ENCODE measurements around the gene NAA10.

NAA10 gene

DNA sequence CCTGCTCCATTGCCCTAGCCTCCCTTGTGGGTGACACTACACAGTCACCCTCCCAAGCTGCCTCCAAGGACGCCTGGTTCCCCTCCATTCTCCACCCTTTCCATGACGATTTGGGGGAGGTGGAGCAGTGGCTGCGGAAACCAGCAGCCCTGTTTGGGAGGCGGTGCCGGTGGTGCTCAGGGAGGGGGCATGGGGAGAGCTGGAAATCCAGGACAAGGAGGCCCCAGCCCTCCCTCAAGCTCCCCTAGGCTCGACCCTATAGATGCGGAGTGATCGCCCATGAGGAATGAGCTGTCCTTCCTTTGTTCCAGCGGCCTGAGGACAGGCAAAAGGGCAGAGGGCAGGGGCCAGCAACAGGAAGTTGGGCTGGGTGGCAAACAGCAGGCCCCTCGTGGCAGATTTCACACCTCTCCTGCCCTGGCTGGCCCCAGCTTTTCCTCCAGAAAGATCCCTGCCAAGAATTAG is 13.2 kb upstream of the NAA10 start:
- DNase-seq (ENCODE audit: low spot score) = no peak

DNA sequence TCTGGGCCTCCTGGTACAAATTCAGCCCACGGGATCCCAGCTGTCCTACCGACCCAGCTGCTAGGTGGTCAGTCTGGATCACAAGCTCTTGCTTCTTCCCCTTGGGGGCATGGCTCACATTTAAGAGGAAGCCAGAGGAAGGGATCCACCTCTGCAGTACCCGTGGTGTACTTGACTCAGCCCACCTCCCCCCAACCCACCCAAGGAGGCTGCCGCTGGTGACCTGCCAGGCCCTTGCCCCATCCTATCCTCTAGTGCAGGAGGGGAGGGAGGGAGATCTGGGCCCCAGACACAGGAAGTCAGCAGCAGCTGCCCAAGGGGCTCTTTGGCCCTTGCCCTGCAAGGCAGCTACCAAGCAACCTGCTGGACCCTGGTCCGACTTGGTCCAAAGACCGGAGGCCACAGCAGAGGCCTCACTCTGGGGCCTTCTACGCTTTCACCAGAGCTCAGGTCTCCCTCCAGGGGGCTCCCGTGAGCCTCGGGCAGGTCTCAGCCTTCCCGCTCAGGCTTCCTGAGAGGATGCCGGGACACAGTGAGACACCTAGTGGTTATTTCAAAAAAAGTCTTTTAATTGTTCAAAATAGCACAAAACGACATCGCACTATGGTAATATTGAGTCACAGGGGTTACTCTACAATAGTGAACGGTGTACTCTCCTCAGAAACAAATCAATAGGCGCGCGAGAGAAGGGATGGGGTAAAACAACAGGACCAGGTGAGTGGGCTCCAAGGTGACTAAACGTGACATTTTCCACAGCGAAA is 12.4 kb upstream of the NAA10 start:
- peak; percentile 45 for DNase-seq (ENCODE audit: low spot score)

DNA sequence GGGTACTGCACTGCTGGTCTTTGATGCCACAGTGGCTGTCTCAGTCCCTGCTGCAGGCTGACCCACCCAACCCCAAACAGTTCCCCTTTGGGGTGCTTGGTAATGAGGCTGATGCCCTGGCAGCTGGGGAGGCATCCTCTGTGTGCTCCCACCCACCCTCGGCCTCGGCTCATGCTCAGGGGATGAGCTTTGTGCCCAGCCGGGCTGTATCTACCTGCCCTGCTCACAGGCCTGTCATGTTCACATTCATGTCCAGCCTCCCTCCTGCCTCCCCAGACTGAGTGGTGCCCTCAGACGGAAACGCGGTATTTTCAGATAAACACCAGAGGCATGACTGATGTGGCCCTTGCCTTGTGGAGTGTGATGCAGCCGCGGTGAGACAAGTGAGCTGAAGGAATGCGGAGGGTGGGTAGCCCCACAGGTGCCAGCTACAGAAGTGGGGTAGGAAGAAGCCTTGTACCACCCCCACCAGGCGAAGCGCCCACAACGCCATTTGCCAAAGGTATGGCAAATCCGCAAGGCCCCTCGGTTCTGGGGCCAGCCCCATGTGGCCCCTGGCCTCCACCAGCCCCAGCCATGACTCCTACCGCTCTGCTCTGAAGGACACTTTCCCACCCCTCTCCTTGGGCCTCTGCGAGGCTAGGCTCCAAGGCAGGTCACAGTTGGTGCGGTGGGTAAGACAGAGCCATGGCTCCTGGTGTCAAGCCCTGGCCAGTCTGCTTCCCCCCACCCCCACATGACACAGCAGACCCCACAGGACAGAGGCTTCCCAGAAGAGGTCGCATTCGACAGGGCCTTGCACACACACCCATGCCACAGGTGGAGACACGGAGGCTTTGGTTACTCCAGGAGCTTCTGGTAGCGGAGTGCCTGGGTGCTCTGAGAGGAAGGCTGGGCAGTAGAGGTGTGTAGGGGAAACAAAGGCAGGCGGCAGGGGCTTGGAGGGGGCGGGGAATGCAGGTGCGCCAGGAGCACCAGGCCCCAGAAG is 11.4 kb upstream of the NAA10 start:
- no peak for DNase-seq (ENCODE audit: low spot score)

DNA sequence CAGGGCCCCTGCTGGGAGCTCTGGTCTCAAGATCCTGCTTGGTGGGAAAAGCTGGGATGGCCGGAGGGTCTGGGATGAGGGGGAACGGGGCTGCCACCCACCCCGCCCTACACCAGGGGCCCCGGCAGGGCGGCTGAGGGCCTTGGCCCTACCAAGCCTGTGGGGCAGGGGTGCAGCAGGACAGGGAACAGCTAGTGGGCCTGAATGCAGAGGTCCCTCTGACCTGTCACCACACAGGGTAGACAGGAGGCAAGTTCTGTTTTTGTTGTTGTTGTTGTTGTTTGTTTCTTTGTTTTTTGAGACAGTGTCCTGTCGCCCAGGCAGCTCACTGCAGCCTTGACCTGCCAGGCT is 9.9 kb upstream of the NAA10 start:
- no peak for DNase-seq (ENCODE audit: low spot score)

DNA sequence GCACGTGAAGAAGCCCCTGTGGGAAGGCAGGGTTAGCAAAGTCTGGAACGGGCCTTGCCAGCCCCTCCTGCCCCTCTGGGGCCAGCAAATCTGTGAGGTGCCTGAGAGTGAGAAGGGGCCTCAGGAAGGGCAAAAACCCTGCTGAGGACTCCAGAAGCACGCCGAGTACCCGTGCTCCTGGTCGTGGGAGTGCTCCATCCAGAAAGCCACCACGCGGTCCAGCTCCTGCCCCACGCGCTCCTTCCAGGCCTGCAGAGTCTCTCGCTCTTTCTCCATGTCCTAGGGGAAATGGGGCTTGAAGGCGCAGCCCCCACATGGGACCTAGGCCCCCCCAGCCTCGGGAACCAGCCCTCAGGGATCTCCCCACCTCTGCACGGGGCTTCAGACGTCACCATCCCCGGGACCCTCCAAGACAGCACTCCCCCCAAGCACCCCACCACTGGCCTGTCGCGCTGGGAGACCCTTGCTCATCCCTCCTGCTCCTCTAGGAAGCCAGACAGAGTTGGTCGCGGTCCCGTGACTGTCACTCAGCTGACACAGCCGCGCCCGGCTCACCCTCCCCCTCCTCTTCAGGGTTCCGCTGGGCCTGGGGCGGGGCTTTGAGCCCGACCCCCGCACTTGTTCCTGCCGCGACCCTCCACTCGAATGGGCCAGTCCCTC is 9.4 kb upstream of the NAA10 start, which contains the start of gene RENBP:
Gene RENBP, minus strand, starts transcription at position 504 of the 660 bp plus-strand sequence. Its CDS starts 33 bp downstream, at position 471.
- DNase-seq (ENCODE audit: low spot score) = peak; percentile 39

DNA sequence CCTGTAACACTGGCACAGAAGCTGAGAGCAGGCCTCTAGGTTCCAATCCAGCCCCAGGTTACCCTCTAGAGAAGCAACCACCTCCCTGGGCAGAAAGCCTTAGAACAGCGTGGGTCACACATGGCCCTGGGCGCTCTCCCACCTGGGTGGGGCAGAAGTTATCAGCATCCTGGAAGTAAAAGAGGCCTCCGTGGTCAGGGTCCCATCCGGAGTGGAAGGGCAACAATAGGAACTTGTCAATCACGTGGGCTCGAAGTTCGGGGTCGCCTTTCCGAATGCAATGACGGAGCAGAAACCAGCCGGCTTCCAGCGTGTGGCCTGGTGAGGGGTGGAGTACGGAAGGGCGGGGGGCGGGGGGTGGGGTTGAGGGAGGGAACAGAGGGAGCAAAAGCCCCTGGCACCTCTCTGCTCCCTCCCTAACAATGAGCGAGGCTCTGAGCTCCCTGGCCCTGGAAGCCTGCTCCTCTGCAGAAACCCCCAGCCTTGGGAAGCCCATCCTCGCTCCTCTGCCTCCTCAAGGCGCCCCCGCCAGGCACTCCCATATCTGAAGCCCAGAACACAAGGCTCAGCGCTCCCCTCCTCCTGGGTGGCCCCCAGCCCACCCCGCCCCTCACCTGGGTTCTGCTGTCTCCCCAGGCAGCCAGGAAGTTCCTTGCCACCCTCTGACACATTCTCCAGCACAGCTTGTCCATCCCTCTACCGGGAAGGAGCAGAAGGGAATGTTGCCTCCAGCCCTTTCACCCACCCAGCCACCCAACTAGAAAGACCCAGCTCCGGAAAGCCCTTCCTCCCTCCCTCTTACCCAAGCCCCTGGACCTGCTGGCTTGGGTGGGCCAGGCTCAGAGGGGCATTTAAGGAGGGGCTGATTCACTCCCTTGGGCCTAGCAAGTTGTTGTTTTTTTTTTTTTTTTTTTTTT is 6.8 kb upstream of the NAA10 start:
- peak; percentile 22 for DNase-seq (ENCODE audit: low spot score)

DNA sequence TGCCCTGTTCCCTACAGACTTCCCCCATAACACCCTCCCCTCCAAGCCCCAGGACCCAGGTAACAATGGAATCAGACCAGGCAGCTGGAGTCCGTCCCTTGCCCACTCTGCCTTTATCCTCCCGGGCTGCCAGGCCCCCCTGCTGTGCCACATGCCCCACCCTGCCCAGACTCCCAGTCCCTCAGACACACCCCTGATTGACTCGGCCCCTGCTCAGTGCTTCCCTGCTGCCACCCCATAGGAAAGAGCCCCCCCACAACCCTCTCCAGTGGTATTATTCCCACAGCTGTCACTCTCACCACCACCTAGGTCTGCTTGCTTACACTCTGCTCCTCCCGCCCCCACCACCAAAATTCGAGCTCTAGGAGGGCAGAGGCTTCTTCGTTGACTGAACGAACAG is 4.7 kb upstream of the NAA10 start:
- no peak for DNase-seq (ENCODE audit: low spot score)

DNA sequence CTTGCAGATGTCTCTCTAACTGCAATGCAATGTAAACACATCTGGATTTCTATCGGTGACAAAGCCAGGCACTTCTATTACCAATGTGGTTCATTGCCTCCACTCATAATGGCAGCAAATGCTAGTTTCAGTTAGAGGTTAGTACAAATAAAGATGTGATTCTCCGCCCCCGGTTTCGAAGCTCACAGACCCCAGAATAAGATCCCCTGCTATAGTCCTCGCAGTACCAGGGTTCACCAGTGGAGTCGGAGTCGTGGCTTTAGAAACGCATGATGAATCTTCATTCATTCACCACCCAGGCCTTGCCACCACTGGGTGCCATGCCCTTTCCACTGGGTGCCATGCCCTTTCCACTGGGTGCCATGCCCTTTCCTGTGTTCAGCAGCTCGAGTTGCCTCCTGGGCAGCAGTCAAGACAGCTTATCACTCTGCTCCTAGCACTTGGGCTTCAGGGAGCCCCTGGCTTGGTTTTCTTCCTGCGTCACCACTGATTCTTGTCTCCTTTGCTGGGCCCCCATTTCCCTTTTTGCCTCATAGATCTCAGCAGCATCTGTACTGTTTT is 3.5 kb upstream of the NAA10 start:
- DNase-seq (ENCODE audit: low spot score) = no peak

DNA sequence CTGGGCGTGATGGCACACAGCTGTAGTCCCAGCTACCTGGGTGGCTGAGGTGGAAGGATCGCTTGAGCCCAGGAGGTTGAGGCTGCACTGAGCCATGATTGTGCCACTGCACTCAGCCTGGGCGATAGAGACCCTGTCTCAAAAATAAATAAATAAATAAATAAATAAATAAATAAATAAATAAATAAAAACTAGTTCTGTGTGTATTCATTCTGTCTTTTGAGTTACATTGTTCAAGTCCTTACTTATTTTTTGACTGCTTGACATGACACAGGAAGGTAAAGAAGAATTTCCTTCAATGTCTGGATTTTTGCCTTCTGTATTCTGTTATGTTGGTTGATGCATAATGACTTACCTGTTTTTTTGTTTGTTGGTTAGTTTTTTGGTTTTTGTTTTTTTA is 2.2 kb upstream of the NAA10 start:
- DNase-seq (ENCODE audit: low spot score) = no peak

DNA sequence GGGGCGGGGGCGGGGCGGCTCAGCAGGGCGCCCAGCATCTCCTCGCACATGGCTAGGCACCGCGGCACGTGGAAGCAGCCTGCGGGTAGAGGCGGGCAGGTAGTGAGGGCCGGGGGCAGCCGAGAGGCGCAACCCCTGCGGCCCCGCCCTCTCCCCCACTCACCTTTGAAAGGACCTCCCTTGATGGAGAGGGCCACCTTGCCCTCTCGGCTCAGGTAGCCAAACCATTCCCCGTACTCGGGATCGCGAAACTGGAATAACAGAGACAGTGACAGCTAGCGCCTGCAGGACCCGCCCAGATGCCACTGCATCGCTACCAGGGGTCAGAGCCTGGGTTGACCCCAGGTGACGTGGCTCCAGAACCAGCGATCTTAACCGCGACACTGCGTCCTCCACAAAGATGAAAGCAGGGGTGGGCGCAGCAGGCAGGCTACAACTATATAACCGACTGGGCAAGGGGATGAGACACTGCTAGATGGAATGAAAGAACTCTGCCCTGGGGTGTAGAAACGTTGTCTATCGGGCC is 552 bp upstream of the NAA10 start:
- no peak for DNase-seq (ENCODE audit: low spot score)

DNA sequence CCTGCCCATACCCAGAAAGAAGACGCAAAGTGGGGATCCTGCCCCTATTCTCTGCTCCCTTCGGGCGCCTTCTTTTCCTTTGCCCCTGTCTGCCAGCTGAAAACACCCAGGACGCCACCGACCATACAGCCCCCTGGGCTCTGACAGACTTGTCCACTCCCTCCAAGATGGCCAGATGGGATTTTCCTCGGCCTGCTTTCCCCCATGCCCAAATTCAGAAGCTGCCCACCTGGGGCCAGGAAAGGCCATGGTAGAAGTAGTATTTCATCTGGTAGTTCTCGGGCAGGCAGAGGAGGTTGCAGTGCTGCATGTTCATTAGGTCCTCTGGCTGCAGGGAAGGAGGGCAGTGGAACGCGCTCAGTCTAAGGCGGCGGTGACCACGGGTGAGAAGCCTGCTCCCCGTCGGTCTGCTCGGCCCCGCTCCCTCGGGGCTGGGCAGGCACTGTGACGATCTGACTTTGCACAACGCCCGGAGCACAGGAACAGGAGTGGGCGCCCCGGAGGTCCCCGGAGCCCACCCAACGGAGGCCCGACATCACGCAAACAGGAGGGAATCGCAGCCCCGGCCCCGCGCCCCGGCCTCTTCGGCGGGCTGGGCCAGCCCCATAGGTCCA is 582 bp downstream of the NAA10 start:
- no peak for DNase-seq (ENCODE audit: low spot score)

DNA sequence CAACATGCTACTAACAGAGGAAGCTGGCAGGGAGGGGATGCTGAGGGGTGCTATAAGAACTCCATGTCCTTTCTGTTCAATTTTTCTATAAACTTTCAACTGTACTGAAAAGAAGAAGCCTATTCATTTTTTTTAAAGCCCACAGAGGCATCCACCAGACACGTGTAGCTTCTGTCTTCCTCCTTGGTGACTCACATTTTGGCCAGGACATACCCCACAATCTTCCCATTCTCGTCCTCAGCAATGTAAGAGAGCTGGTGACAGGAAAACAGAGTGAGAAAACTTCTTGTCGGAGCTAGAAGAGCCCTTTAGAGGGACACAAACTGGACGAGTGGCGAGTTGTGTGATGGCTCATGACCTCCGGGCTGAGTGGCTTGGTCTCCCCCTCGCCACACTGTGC is 1.1 kb downstream of the NAA10 start:
- DNase-seq (ENCODE audit: low spot score) = no peak

DNA sequence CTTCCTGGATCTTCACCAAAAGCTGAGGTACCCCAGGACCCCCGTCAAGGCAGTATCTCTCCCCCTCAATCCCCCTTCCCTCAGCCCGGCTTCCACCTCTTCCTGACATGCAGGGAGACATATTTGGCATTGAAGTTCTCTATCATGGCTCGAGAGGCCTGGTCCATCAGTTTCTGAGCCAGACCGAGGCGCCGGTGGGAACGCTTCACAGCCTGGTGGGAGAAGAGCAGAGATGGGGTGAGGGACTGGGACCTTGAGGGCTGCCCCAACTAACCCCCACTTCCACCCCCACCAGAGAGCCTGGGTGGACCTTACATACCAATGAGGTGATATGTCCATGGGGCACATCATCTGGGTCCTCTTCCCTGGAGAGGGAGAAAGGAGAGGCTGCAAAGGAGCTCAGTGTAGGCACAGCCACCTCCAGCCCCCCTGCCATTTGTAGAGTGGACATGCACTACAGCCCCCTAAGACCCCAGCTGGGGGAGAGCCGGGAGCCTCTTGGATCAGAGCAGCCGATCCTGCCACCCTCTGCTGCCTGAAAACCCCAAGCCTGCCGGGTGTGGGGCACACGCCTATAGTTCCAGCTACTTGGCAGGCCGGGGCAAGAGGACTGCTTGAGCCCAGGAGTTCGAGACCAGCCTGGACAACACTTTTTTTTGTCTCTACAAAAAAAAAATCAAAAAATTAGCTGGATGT is 2.5 kb downstream of the NAA10 start:
- no peak for DNase-seq (ENCODE audit: low spot score)

DNA sequence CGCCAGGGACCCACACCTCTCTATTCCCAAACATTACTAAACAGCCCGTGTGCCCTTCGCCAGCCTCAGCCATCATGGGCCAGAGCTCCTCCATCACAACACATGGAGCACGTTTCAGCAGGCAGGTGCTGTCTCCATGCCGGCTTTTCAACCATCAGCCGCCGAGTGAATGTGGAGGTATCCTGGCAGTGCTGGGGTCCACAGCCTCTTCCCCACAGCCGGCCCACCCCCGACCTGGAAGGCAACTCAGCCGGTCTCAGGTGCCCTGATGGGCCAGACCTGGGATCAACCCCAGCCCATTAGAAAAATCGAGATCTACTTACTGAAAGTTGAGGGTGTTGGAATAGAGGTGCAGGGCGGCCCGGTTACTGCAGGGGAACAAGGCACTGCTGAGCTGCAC is 3.1 kb downstream of the NAA10 start:
- DNase-seq (ENCODE audit: low spot score) = no peak

DNA sequence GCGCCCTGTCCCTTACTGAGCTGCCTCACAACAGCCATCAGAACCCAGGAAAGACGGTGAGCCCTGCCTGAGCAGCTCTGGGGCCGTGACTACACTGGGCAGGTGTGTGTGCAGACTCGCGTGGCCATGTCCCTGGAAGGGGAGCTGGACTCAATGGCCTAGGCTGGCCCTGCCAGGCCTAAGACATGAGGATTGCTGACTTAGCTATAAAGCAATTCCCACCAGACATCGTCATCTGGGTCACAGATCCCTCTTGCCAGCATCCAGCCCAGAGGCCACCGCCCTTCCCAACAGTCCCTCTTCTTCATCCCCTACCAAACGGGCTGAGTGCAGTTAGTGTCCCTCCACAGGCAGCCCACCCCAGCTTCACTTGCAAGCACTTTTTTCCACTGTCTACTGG is 3.7 kb downstream of the NAA10 start:
- DNase-seq (ENCODE audit: low spot score) = no peak

DNA sequence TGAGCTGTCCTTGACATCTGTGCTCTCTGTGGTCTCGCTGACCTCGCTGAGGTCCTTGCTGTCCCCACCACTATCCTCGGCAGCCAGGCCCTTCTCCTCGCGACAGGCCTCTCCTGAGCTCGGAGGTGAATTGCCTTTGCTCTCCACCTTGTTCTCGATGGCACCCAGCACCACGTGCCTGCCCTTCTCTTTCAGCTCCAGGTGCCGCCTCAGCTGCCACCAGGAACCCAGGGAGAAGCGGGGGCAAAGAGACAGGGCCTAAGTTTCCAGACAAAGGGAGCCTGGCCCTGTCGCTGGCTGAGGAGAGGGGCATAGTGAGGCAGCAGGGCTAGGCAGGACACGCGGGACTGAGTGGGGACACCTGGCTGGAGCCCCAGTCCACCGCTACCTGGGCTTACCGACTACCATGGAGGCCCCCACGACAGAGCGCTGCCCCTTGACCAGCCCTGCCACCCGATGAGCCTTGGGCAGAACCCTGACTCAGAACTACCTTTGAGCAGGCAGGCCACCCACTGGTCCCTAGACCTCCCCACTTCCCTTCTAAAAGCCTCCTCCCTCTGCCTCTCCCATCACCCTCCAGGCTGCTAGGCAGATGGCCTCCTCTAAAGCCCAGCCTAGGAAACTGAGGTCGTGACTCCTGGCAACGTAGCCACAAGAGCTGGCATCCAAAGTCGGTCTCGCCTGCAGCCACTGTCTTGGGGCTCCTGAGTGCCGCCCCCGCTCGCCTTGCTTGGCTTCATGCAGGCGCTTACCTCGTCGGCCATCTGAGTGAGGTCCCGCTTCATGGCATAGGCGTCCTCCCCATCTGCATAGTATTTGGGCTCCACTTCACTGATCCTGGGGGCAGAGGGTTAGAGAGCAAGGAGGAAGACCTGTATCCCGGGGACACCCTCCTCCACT is 4.6 kb downstream of the NAA10 start:
- DNase-seq (ENCODE audit: low spot score) = no peak

DNA sequence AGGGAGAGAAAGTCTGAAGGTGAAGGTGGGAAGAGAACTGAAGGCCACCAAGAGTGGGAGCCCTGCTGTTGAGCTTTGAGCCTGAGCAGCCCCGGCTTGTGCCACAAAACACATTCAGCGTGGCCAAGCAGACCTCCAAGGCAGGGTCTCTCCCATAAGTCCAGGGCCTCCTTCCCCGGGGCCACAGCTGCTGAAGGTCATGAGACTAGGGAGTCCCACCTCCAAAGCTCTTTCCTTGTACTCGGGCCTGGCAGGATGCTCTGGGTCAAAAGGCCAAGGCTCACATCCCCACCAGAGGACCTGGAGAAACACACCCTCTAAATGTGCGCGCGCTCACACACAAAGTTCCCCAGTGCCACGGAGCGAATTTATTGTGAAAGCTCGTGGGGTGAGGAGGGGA is 5.3 kb downstream of the NAA10 start:
- no peak for DNase-seq (ENCODE audit: low spot score)

DNA sequence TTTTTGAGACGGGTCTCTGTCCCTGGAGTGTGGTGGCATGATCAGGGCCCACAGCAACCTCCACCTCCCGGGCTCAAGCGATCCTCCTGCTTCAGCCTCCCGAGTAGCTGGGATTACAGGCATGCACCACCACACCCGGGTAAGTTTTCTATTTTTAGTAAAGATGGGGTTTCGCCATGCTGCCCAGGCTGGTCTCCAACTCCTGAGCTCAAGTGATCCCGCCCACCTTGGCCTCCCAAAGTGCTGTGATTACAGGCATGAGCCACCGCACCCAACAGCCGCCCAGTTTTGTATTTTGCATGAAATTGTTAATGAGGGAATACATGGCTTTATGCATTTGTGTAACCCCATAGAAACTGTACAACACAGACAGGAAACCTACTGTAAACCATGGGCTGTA is 6.0 kb downstream of the NAA10 start:
- DNase-seq (ENCODE audit: low spot score) = no peak
